ENCODE results near the gene CKAP4. TPM values are rescaled to one million over a fixed set of nuclear protein-coding genes. Genes with fewer than 3 reads are reported as not detected.

The CKAP4 gene
- total RNA-seq, 1 donor from 2014 or later, result 99.7 TPM

- H3K4me3 ChIP-seq (ENCODE audit: low read depth, low read length), result no peak overlapping the region
- DNase-seq (ENCODE audit: low read depth), result no peak
- no peak for TF ChIP-seq CTCF (conservative IDR thresholded peaks at IDR 0.05; ENCODE audit: low read depth, low read length)
Measured at GRCh38 chr12:106224355-106224706, 23.5 kb downstream of the CKAP4 start.

- DNase-seq (ENCODE audit: low read depth), result no peak
- TF ChIP-seq CTCF (conservative IDR thresholded peaks at IDR 0.05; ENCODE audit: low read depth, low read length), result peak; percentile 86
- H3K4me3 ChIP-seq (ENCODE audit: low read depth, low read length), result no peak overlapping the region
Measured at GRCh38 chr12:106223485-106224354, 24.1 kb downstream of the CKAP4 start.

GRCh38 chr12:106220536-106220935, 27.3 kb downstream of the CKAP4 start:
- TF ChIP-seq CTCF (conservative IDR thresholded peaks at IDR 0.05; ENCODE audit: low read depth, low read length), result no peak
- H3K4me3 ChIP-seq (ENCODE audit: low read depth, low read length), result no peak overlapping the region
- no peak for DNase-seq (ENCODE audit: low read depth)

- DNase-seq (ENCODE audit: low read depth), result no peak
- no peak for TF ChIP-seq CTCF (conservative IDR thresholded peaks at IDR 0.05; ENCODE audit: low read depth, low read length)
- H3K4me3 ChIP-seq (ENCODE audit: low read depth, low read length), result no peak overlapping the region
Measured at GRCh38 chr12:106219043-106219442, 28.8 kb downstream of the CKAP4 start.

- no peak for TF ChIP-seq CTCF (conservative IDR thresholded peaks at IDR 0.05; ENCODE audit: low read depth, low read length)
- DNase-seq (ENCODE audit: low read depth), result no peak
- H3K4me3 ChIP-seq (ENCODE audit: low read depth, low read length), result no peak overlapping the region
Measured at GRCh38 chr12:106217706-106218105, 30.1 kb downstream of the CKAP4 start.

GRCh38 chr12:106214571-106214970, 33.2 kb downstream of the CKAP4 start:
- TF ChIP-seq CTCF (conservative IDR thresholded peaks at IDR 0.05; ENCODE audit: low read depth, low read length), result no peak
- DNase-seq (ENCODE audit: low read depth), result no peak

GRCh38 chr12:106213662-106214061, 34.2 kb downstream of the CKAP4 start:
- DNase-seq (ENCODE audit: low read depth), result no peak
- H3K4me3 ChIP-seq (ENCODE audit: low read depth, low read length), result no peak overlapping the region
- no peak for TF ChIP-seq CTCF (conservative IDR thresholded peaks at IDR 0.05; ENCODE audit: low read depth, low read length)

More at GRCh38 chr12:106214571-106214970, 33.2 kb downstream of the CKAP4 start:
- H3K4me3 ChIP-seq (ENCODE audit: low read depth, low read length), result no peak overlapping the region
